ENCODE data around the gene TJAP1. TPM values are rescaled to one million over a fixed set of nuclear protein-coding genes. Genes with fewer than 3 reads are reported as not detected.

Gene TJAP1
- polyA plus RNA-seq, 2 of the 4 experiments (the other 2 are of a cell fraction) = 13.1 to 15.7 TPM

DNA sequence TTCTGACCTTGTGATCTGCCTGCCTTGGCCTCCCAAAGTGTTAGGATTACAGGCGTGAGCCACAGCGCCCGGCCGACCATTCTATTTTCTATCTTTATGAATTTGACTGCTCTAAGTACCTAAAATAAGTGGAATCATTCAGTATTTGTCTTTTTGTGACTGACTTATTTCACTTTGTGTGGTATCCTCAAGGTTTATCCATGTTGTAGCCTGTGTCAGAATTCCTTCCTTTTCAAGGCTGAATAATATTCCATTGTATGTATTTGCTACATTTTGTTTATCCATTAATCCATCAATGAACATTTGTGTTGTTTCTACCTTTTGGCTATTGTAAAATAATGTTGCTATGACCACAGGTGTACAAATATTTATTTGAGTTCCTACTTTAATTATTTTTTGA lies 4.9 kb upstream of the TJAP1 start:
- ATAC-seq = no peak
- Histone ChIP-seq H3K4me2 (no peak overlapping the region), H3K27ac (no peak overlapping the region), H3K4me3 (no peak overlapping the region), H3K4me1 (0 out of 3 replicates have a peak, but pooled peaks cover 3% of the 10 kb centered on the region), H3K9me3 (no peaks in the 10 kb centered on the region)
- POLR2A ChIA-PET = no interaction called here
- CTCF ChIA-PET = interaction anchor here (1.9 to 2.8 kb wide), 2 partner anchors 12 to 34 kb away, joined by 6 to 10 read pairs; no protein-coding TSS in a partner anchor
- TF ChIP-seq, protein P1, sequence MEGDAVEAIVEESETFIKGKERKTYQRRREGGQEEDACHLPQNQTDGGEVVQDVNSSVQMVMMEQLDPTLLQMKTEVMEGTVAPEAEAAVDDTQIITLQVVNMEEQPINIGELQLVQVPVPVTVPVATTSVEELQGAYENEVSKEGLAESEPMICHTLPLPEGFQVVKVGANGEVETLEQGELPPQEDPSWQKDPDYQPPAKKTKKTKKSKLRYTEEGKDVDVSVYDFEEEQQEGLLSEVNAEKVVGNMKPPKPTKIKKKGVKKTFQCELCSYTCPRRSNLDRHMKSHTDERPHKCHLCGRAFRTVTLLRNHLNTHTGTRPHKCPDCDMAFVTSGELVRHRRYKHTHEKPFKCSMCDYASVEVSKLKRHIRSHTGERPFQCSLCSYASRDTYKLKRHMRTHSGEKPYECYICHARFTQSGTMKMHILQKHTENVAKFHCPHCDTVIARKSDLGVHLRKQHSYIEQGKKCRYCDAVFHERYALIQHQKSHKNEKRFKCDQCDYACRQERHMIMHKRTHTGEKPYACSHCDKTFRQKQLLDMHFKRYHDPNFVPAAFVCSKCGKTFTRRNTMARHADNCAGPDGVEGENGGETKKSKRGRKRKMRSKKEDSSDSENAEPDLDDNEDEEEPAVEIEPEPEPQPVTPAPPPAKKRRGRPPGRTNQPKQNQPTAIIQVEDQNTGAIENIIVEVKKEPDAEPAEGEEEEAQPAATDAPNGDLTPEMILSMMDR (IDR thresholded peaks at IDR 0.05) = no peak
- TF ChIP-seq TFCP2L1 (CRISPR knock-in tag; IDR thresholded peaks at IDR 0.05) (no peak), KDM1A (IDR thresholded peaks at IDR 0.05; ENCODE audit: low read depth) (no peak), SREBF2 (IDR thresholded peaks at IDR 0.05) (no peak), POLR2AphosphoS2 (conservative IDR thresholded peaks at IDR 0.05; ENCODE audit: low read length) (no peak), KDM5A (IDR thresholded peaks at IDR 0.05) (no peak), JUNB (IDR thresholded peaks at IDR 0.05) (no peak), RAD21 (conservative IDR thresholded peaks at IDR 0.05 in 1 of 2, IDR thresholded peaks at IDR 0.05 in 1 of 2) (no peak), CHD4 (IDR thresholded peaks at IDR 0.05; ENCODE audit: borderline replicate concordance) (no peak), ZSCAN20 (CRISPR knock-in tag; IDR thresholded peaks at IDR 0.05) (no peak), MAFK (IDR thresholded peaks at IDR 0.05; ENCODE audit: partially characterized antibody) (no peak), EHF (CRISPR knock-in tag; IDR thresholded peaks at IDR 0.05) (no peak)
- TF ChIP-seq, protein P2, sequence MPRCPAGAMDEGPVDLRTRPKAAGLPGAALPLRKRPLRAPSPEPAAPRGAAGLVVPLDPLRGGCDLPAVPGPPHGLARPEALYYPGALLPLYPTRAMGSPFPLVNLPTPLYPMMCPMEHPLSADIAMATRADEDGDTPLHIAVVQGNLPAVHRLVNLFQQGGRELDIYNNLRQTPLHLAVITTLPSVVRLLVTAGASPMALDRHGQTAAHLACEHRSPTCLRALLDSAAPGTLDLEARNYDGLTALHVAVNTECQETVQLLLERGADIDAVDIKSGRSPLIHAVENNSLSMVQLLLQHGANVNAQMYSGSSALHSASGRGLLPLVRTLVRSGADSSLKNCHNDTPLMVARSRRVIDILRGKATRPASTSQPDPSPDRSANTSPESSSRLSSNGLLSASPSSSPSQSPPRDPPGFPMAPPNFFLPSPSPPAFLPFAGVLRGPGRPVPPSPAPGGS (IDR thresholded peaks at IDR 0.05) = no peak
- TF ChIP-seq, protein P3, sequence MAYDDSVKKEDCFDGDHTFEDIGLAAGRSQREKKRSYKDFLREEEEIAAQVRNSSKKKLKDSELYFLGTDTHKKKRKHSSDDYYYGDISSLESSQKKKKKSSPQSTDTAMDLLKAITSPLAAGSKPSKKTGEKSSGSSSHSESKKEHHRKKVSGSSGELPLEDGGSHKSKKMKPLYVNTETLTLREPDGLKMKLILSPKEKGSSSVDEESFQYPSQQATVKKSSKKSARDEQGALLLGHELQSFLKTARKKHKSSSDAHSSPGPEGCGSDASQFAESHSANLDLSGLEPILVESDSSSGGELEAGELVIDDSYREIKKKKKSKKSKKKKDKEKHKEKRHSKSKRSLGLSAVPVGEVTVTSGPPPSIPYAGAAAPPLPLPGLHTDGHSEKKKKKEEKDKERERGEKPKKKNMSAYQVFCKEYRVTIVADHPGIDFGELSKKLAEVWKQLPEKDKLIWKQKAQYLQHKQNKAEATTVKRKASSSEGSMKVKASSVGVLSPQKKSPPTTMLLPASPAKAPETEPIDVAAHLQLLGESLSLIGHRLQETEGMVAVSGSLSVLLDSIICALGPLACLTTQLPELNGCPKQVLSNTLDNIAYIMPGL (CRISPR knock-in tag; IDR thresholded peaks at IDR 0.05; ENCODE audit: borderline replicate concordance) = no peak
- no peak for DNase-seq (ENCODE audit: low read depth in 1 of 2, low spot score in 1 of 2)
- WGBS (ENCODE audit: missing lambda C conversion rate) = 94% methylated on average over 4 of the region's 4 CpGs
- FAIRE-seq = no peak

DNA sequence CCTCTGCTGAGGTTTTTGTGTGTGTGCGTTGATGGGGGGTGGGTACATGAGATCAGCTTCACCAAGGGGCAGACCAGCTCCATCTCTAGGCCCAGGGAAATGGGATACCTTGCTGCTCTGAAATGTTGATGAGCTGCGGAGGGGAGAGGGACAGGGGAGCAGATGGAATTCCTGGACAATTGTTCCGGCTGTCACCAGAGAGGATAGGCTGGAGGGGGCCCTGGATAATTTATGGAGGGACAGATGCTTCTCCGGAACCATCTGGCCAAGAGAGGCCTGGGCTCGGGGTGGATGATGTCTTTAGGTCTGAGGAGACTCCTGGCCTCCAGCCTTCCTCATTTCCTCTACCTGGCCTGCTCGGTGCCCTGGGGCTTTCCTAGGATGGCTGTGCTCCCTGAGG lies 1.9 kb upstream of the TJAP1 start:
- no peak for DNase-seq (ENCODE audit: low read depth in 1 of 2, low spot score in 1 of 2)
- CTCF ChIA-PET = interaction anchor here (1.0 kb wide), 1 partner anchor 31 kb away, joined by 3 read pairs; no protein-coding TSS in a partner anchor
- Histone ChIP-seq H3K4me1 (peaks cover 9% of the 10 kb centered on the region; the same call in 2 of the 3 replicates), H3K27ac (no peak overlapping the region), H3K9me3 (no peaks in the 10 kb centered on the region), H3K4me2 (no peak overlapping the region), H3K4me3 (no peak overlapping the region)
- TF ChIP-seq RCOR1 (IDR thresholded peaks at IDR 0.05; ENCODE audit: low read depth, low read length) (no peak), NR3C1 (IDR thresholded peaks at IDR 0.05) (no peak), HOXB5 (CRISPR knock-in tag; IDR thresholded peaks at IDR 0.05) (no peak), TP53 (CRISPR knock-in tag; IDR thresholded peaks at IDR 0.05) (no peak), RARB (CRISPR knock-in tag; IDR thresholded peaks at IDR 0.05) (no peak), CHD4 (IDR thresholded peaks at IDR 0.05; ENCODE audit: borderline replicate concordance) (no peak), ZNF302 (CRISPR knock-in tag; IDR thresholded peaks at IDR 0.05) (no peak), HOXB13 (CRISPR knock-in tag; IDR thresholded peaks at IDR 0.05; ENCODE audit: low read depth) (no peak), RAD21 (conservative IDR thresholded peaks at IDR 0.05 in 1 of 2, IDR thresholded peaks at IDR 0.05 in 1 of 2) (no peak), BHLHE40 (IDR thresholded peaks at IDR 0.05; ENCODE audit: low read depth, low read length) (no peak)
- TF ChIP-seq, protein P4, sequence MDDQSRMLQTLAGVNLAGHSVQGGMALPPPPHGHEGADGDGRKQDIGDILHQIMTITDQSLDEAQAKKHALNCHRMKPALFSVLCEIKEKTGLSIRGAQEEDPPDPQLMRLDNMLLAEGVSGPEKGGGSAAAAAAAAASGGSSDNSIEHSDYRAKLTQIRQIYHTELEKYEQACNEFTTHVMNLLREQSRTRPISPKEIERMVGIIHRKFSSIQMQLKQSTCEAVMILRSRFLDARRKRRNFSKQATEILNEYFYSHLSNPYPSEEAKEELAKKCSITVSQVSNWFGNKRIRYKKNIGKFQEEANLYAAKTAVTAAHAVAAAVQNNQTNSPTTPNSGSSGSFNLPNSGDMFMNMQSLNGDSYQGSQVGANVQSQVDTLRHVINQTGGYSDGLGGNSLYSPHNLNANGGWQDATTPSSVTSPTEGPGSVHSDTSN (IDR thresholded peaks at IDR 0.05) = no peak
- TF ChIP-seq, protein P5, sequence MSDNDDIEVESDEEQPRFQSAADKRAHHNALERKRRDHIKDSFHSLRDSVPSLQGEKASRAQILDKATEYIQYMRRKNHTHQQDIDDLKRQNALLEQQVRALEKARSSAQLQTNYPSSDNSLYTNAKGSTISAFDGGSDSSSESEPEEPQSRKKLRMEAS (IDR thresholded peaks at IDR 0.05) = no peak
- whole genome bisulfite sequencing (ENCODE audit: missing lambda C conversion rate) = 70% methylated on average over 6 of the region's 6 CpGs
- POLR2A ChIA-PET = no interaction called here
- ATAC-seq = no peak
- no peak for FAIRE-seq

Data from A549 (cell line).